ENCODE measurements around the gene KCNQ5. TPM values are rescaled to one million over a fixed set of nuclear protein-coding genes. Genes with fewer than 3 reads are reported as not detected.

The KCNQ5 gene
- total RNA-seq, 1 donor from 2014 or later = 3.9 TPM

DNA sequence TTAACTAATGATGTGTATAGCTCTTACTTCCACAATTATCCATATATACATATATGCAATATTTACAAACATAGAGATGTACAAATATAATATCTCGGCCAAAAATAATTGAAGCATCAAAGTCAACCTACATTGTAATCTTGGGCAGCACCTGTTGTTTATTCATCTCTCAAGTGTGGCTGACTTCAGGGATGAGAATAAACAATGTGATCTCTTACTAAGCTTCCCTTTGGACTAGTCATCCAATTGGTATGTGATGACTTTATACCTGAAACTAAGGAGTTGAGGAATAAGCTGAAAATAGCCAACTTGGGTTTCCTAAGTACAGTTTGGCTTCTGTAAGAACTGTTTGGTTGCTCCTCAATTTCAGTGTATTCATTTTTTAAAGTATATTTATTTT is 346.8 kb downstream of the KCNQ5 start:
- H3K4me1 ChIP-seq = no peaks in the 10 kb centered on the region
- intact Hi-C loops (cut with DNase I) = no loop called here
- H3K27me3 ChIP-seq = no peaks in the 10 kb centered on the region
- H3K36me3 ChIP-seq = no peaks in the 10 kb centered on the region
- no peak for DNase-seq (ENCODE audit: extremely low spot score in 2 of 2)
- no peak for TF ChIP-seq POLR2AphosphoS5 (IDR thresholded peaks at IDR 0.05; ENCODE audit: insufficient read depth in 1 of 2, low read depth in 1 of 2)
- no peak for TF ChIP-seq POLR2A (IDR thresholded peaks at IDR 0.05)
- TF ChIP-seq, protein P1, sequence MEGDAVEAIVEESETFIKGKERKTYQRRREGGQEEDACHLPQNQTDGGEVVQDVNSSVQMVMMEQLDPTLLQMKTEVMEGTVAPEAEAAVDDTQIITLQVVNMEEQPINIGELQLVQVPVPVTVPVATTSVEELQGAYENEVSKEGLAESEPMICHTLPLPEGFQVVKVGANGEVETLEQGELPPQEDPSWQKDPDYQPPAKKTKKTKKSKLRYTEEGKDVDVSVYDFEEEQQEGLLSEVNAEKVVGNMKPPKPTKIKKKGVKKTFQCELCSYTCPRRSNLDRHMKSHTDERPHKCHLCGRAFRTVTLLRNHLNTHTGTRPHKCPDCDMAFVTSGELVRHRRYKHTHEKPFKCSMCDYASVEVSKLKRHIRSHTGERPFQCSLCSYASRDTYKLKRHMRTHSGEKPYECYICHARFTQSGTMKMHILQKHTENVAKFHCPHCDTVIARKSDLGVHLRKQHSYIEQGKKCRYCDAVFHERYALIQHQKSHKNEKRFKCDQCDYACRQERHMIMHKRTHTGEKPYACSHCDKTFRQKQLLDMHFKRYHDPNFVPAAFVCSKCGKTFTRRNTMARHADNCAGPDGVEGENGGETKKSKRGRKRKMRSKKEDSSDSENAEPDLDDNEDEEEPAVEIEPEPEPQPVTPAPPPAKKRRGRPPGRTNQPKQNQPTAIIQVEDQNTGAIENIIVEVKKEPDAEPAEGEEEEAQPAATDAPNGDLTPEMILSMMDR (IDR thresholded peaks at IDR 0.05) = no peak
- H3K27ac ChIP-seq = no peak overlapping the region
- H3K4me3 ChIP-seq = no peak overlapping the region
- H3K9me3 ChIP-seq = no peaks in the 10 kb centered on the region

- Histone ChIP-seq H3K27ac (no peak overlapping the region), H3K4me3 (no peak overlapping the region), H3K36me3 (no peaks in the 10 kb centered on the region), H3K27me3 (no peaks in the 10 kb centered on the region), H3K9me3 (no peaks in the 10 kb centered on the region), H3K4me1 (no peaks in the 10 kb centered on the region)
- intact Hi-C loops (cut with DNase I) = no loop called here
- TF ChIP-seq, protein P1 (IDR thresholded peaks at IDR 0.05) = no peak
- TF ChIP-seq POLR2AphosphoS5 (IDR thresholded peaks at IDR 0.05; ENCODE audit: insufficient read depth in 1 of 2, low read depth in 1 of 2) (no peak), POLR2A (IDR thresholded peaks at IDR 0.05) (no peak)
- DNase-seq (ENCODE audit: extremely low spot score in 2 of 2) = no peak
Measured at GRCh38 chr6:72969666-72970065, 347.8 kb downstream of the KCNQ5 start.

GRCh38 chr6:72972579-72972978 is 350.7 kb downstream of the KCNQ5 start:
- H3K4me1 ChIP-seq = no peaks in the 10 kb centered on the region
- TF ChIP-seq POLR2AphosphoS5 (IDR thresholded peaks at IDR 0.05; ENCODE audit: insufficient read depth in 1 of 2, low read depth in 1 of 2) (no peak), POLR2A (IDR thresholded peaks at IDR 0.05) (no peak)
- TF ChIP-seq, protein P1 (IDR thresholded peaks at IDR 0.05) = no peak
- no peak overlapping the region for H3K4me3 ChIP-seq
- no peaks in the 10 kb centered on the region for H3K9me3 ChIP-seq
- H3K36me3 ChIP-seq = no peaks in the 10 kb centered on the region
- intact Hi-C loops (cut with DNase I) = no loop called here
- H3K27me3 ChIP-seq = no peaks in the 10 kb centered on the region
- DNase-seq (ENCODE audit: extremely low spot score in 2 of 2) = no peak
- no peak overlapping the region for H3K27ac ChIP-seq

GRCh38 chr6:72974276-72974675 is 352.4 kb downstream of the KCNQ5 start:
- no peak for TF ChIP-seq POLR2AphosphoS5 (IDR thresholded peaks at IDR 0.05; ENCODE audit: insufficient read depth in 1 of 2, low read depth in 1 of 2)
- TF ChIP-seq, protein P1 (IDR thresholded peaks at IDR 0.05) = no peak
- no peak for TF ChIP-seq POLR2A (IDR thresholded peaks at IDR 0.05)
- intact Hi-C loops (cut with DNase I) = no loop called here
- no peaks in the 10 kb centered on the region for H3K36me3 ChIP-seq
- no peak overlapping the region for H3K4me3 ChIP-seq
- no peaks in the 10 kb centered on the region for H3K27me3 ChIP-seq
- DNase-seq (ENCODE audit: extremely low spot score in 2 of 2) = no peak
- H3K4me1 ChIP-seq = no peaks in the 10 kb centered on the region
- H3K27ac ChIP-seq = no peak overlapping the region
- no peaks in the 10 kb centered on the region for H3K9me3 ChIP-seq

DNA sequence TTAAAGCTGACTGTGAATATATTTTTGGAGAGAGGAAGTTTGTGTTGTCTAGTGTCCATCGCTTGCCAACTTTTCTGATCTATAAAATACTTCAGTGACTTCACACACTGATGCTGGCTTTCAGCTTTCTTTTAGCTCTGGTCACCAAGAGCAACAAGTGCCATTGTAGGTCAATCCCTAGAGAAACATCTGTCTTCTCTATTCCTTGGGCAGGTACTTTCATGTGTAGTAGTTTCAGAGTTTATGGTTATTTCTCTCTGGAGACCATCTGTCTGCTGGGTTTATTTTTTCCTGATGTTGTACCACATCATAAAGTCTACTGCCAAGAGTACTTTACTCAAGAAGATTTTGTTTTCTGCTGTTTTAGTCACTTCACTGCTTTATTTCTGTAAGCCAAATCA is 353.5 kb downstream of the KCNQ5 start:
- Histone ChIP-seq H3K9me3 (no peaks in the 10 kb centered on the region), H3K4me3 (no peak overlapping the region), H3K27ac (no peak overlapping the region), H3K27me3 (no peaks in the 10 kb centered on the region), H3K4me1 (no peaks in the 10 kb centered on the region), H3K36me3 (no peaks in the 10 kb centered on the region)
- TF ChIP-seq POLR2AphosphoS5 (IDR thresholded peaks at IDR 0.05; ENCODE audit: insufficient read depth in 1 of 2, low read depth in 1 of 2) (no peak), POLR2A (IDR thresholded peaks at IDR 0.05) (no peak)
- TF ChIP-seq, protein P1 (IDR thresholded peaks at IDR 0.05) = no peak
- DNase-seq (ENCODE audit: extremely low spot score in 2 of 2) = no peak
- intact Hi-C loops (cut with DNase I) = no loop called here

Data from vagina (tissue), 2 donors.